ENCODE results near the gene ZMIZ1.

ZMIZ1 gene

DNA sequence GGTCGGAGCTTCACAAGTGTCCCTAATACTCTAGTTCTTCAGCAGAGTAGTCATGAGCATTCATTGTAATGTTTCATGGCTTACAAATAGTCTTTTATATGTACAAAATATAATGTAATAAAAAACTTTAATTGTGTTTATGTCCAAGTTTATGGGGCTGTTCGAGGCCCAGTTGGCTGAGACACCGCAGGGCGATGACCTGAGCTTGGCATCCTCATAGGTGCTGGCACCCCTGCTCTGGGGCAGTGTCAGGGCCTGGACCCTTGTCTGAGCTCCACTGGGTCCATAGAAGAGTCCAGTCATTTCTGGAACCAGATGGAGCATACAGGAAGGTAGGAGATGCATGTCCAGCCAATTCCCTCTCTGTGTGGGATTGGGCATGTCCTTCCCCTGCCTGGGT is 12.9 kb upstream of the ZMIZ1 start:
- POLR2A ChIA-PET = no interaction called here
- Histone ChIP-seq H3K4me1 (ENCODE audit: control insufficient read depth, insufficient read depth, low read length) (no peaks in the 10 kb centered on the region), H3K4me3 (ENCODE audit: low read depth, low read length) (no peak overlapping the region), H3K27ac (ENCODE audit: extremely low read depth, low read depth, low read length) (no peak overlapping the region), H3K36me3 (ENCODE audit: control insufficient read depth in 2 of 2, insufficient read depth in 1 of 2, low read length in 2 of 2) (no peaks in the 10 kb centered on the region), H3K9me3 (ENCODE audit: control insufficient read depth, insufficient read depth, low read depth, low read length) (no peaks in the 10 kb centered on the region)
- TF ChIP-seq ZNF132 (tag by site-specific recombination; IDR thresholded peaks at IDR 0.05; ENCODE audit: borderline replicate concordance) (no peak), PRDM1 (tag by site-specific recombination; IDR thresholded peaks at IDR 0.05) (no peak), ZNF670 (tag by site-specific recombination; IDR thresholded peaks at IDR 0.05; ENCODE audit: low read depth) (no peak), ZNF324 (tag by site-specific recombination; IDR thresholded peaks at IDR 0.05) (no peak), ZNF792 (tag by site-specific recombination; IDR thresholded peaks at IDR 0.05) (no peak), ZNF175 (tag by site-specific recombination; IDR thresholded peaks at IDR 0.05) (no peak), ZBTB48 (tag by site-specific recombination; IDR thresholded peaks at IDR 0.05) (no peak), ZBTB17 (tag by site-specific recombination; IDR thresholded peaks at IDR 0.05) (no peak), ZNF629 (tag by site-specific recombination; IDR thresholded peaks at IDR 0.05) (no peak), ZNF561 (tag by site-specific recombination; IDR thresholded peaks at IDR 0.05; ENCODE audit: borderline replicate concordance) (no peak)
- TF ChIP-seq, protein P1, sequence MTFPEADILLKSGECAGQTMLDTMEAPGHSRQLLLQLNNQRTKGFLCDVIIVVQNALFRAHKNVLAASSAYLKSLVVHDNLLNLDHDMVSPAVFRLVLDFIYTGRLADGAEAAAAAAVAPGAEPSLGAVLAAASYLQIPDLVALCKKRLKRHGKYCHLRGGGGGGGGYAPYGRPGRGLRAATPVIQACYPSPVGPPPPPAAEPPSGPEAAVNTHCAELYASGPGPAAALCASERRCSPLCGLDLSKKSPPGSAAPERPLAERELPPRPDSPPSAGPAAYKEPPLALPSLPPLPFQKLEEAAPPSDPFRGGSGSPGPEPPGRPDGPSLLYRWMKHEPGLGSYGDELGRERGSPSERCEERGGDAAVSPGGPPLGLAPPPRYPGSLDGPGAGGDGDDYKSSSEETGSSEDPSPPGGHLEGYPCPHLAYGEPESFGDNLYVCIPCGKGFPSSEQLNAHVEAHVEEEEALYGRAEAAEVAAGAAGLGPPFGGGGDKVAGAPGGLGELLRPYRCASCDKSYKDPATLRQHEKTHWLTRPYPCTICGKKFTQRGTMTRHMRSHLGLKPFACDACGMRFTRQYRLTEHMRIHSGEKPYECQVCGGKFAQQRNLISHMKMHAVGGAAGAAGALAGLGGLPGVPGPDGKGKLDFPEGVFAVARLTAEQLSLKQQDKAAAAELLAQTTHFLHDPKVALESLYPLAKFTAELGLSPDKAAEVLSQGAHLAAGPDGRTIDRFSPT (tag by site-specific recombination; IDR thresholded peaks at IDR 0.05) = no peak
- TF ChIP-seq, protein P2, sequence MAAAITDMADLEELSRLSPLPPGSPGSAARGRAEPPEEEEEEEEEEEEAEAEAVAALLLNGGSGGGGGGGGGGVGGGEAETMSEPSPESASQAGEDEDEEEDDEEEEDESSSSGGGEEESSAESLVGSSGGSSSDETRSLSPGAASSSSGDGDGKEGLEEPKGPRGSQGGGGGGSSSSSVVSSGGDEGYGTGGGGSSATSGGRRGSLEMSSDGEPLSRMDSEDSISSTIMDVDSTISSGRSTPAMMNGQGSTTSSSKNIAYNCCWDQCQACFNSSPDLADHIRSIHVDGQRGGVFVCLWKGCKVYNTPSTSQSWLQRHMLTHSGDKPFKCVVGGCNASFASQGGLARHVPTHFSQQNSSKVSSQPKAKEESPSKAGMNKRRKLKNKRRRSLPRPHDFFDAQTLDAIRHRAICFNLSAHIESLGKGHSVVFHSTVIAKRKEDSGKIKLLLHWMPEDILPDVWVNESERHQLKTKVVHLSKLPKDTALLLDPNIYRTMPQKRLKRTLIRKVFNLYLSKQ (tag by site-specific recombination; IDR thresholded peaks at IDR 0.05; ENCODE audit: borderline replicate concordance) = no peak
- TF ChIP-seq, protein P3, sequence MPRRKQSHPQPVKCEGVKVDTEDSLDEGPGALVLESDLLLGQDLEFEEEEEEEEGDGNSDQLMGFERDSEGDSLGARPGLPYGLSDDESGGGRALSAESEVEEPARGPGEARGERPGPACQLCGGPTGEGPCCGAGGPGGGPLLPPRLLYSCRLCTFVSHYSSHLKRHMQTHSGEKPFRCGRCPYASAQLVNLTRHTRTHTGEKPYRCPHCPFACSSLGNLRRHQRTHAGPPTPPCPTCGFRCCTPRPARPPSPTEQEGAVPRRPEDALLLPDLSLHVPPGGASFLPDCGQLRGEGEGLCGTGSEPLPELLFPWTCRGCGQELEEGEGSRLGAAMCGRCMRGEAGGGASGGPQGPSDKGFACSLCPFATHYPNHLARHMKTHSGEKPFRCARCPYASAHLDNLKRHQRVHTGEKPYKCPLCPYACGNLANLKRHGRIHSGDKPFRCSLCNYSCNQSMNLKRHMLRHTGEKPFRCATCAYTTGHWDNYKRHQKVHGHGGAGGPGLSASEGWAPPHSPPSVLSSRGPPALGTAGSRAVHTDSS (tag by site-specific recombination; IDR thresholded peaks at IDR 0.05) = no peak
- TF ChIP-seq, protein P4, sequence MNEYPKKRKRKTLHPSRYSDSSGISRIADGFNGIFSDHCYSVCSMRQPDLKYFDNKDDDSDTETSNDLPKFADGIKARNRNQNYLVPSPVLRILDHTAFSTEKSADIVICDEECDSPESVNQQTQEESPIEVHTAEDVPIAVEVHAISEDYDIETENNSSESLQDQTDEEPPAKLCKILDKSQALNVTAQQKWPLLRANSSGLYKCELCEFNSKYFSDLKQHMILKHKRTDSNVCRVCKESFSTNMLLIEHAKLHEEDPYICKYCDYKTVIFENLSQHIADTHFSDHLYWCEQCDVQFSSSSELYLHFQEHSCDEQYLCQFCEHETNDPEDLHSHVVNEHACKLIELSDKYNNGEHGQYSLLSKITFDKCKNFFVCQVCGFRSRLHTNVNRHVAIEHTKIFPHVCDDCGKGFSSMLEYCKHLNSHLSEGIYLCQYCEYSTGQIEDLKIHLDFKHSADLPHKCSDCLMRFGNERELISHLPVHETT (tag by site-specific recombination; IDR thresholded peaks at IDR 0.05) = no peak
- CTCF ChIA-PET = no interaction called here

DNA sequence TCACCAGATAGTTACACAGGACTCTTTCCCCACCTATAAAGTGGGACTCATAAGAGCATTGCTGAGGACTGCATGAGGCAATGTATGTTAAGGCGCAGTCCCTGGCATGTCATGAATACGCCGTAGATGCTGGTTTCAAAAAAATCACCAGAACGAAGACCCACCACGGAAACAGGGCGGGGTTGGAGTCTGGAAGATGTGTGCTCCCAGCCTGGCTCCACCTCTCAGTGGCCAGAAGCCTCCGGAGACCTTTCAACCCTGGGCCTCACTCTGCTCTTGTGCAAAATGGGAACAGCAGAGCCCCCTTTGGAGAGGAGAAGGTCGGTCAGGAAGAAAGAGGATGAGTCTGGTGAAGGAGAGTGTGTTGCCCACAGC is 12.4 kb upstream of the ZMIZ1 start:
- no peaks in the 10 kb centered on the region for H3K4me1 ChIP-seq (ENCODE audit: control insufficient read depth, insufficient read depth, low read length)
- H3K27ac ChIP-seq (ENCODE audit: extremely low read depth, low read depth, low read length) = no peak overlapping the region
- H3K4me3 ChIP-seq (ENCODE audit: low read depth, low read length) = no peak overlapping the region
- CTCF ChIA-PET = no interaction called here
- POLR2A ChIA-PET = no interaction called here
- H3K36me3 ChIP-seq (ENCODE audit: control insufficient read depth in 2 of 2, insufficient read depth in 1 of 2, low read length in 2 of 2) = no peaks in the 10 kb centered on the region
- no peaks in the 10 kb centered on the region for H3K9me3 ChIP-seq (ENCODE audit: control insufficient read depth, insufficient read depth, low read depth, low read length)
- TF ChIP-seq, protein P5, sequence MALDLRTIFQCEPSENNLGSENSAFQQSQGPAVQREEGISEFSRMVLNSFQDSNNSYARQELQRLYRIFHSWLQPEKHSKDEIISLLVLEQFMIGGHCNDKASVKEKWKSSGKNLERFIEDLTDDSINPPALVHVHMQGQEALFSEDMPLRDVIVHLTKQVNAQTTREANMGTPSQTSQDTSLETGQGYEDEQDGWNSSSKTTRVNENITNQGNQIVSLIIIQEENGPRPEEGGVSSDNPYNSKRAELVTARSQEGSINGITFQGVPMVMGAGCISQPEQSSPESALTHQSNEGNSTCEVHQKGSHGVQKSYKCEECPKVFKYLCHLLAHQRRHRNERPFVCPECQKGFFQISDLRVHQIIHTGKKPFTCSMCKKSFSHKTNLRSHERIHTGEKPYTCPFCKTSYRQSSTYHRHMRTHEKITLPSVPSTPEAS (tag by site-specific recombination; IDR thresholded peaks at IDR 0.05) = no peak
- TF ChIP-seq BCL11A (tag by site-specific recombination; IDR thresholded peaks at IDR 0.05; ENCODE audit: low read depth) (no peak), ZSCAN30 (tag by site-specific recombination; IDR thresholded peaks at IDR 0.05) (no peak), OSR2 (tag by site-specific recombination; IDR thresholded peaks at IDR 0.05) (no peak), ZNF324 (tag by site-specific recombination; IDR thresholded peaks at IDR 0.05) (no peak), GLI4 (tag by site-specific recombination; IDR thresholded peaks at IDR 0.05) (no peak), BCL11B (tag by site-specific recombination; IDR thresholded peaks at IDR 0.05; ENCODE audit: low read depth) (no peak), ZNF660 (tag by site-specific recombination; IDR thresholded peaks at IDR 0.05) (no peak), ZNF596 (tag by site-specific recombination; IDR thresholded peaks at IDR 0.05) (no peak)
- TF ChIP-seq, protein P6, sequence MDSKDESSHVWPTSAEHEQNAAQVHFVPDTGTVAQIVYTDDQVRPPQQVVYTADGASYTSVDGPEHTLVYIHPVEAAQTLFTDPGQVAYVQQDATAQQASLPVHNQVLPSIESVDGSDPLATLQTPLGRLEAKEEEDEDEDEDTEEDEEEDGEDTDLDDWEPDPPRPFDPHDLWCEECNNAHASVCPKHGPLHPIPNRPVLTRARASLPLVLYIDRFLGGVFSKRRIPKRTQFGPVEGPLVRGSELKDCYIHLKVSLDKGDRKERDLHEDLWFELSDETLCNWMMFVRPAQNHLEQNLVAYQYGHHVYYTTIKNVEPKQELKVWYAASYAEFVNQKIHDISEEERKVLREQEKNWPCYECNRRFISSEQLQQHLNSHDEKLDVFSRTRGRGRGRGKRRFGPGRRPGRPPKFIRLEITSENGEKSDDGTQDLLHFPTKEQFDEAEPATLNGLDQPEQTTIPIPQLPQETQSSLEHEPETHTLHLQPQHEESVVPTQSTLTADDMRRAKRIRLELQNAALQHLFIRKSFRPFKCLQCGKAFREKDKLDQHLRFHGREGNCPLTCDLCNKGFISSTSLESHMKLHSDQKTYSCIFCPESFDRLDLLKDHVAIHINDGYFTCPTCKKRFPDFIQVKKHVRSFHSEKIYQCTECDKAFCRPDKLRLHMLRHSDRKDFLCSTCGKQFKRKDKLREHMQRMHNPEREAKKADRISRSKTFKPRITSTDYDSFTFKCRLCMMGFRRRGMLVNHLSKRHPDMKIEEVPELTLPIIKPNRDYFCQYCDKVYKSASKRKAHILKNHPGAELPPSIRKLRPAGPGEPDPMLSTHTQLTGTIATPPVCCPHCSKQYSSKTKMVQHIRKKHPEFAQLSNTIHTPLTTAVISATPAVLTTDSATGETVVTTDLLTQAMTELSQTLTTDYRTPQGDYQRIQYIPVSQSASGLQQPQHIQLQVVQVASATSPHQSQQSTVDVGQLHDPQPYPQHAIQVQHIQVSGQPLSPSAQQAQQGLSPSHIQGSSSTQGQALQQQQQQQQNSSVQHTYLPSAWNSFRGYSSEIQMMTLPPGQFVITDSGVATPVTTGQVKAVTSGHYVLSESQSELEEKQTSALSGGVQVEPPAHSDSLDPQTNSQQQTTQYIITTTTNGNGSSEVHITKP (tag by site-specific recombination; IDR thresholded peaks at IDR 0.05) = no peak

Measured in HEK293 (cell line).